SK-N-MC (cell line): Measurements from ENCODE around the gene CFAP69.

Experiments used
- EZH2 ChIP-seq: fragments of 200-600 bp; sonication (generic); IDR thresholded peaks from one replicate; pipeline ENCODE4 v1.6.1; 2017; ENCODE audit warnings: antibody characterized with exemption
- FOXP2 ChIP-seq: optimal IDR thresholded peaks from 2 replicates; pipeline ENCODE3; 2011; ENCODE audit warnings: mild to moderate bottlenecking, moderate library complexity; ENCODE audit not compliant: insufficient read depth; ENCODE audit errors: extremely low read length, control extremely low read depth
- POLR2AphosphoS5 ChIP-seq: IDR thresholded peaks from 2 replicates; pipeline ENCODE4 v1.6.1; 2012; ENCODE audit warnings: mild to moderate bottlenecking, low read depth, low read length, borderline replicate concordance

- TF ChIP-seq POLR2AphosphoS5 (no peak), EZH2 (no peak), FOXP2 (no peak)
Observed at GRCh38 chr7:90269163-90269562, 24.2 kb downstream of the CFAP69 start.
